Hepatocyte (in vitro differentiated cells): Measurements from ENCODE around the gene NOP14.

ENCODE experiments used
- EZH2 ChIP-seq: fragments of 200-600 bp; sonication (generic); IDR thresholded peaks from 2 replicates; pipeline ENCODE4 v1.6.1; 2016; ENCODE audit warnings: antibody characterized with exemption, mild to moderate bottlenecking, borderline replicate concordance
- EZH2phosphoT487 ChIP-seq: fragments of 200-600 bp; sonication (generic); IDR thresholded peaks from one replicate; pipeline ENCODE4 v1.6.1; 2018; ENCODE audit warnings: antibody characterized with exemption, mild to moderate bottlenecking, low read depth, moderate library complexity; ENCODE audit not compliant: unreplicated experiment, severe bottlenecking
- TF ChIP-seq, protein P1 (sequence below): fragments of 200-600 bp; sonication (generic); IDR thresholded peaks from 2 replicates; pipeline ENCODE4 v1.5.1; 2016; ENCODE audit warnings: antibody characterized with exemption, mild to moderate bottlenecking; ENCODE audit not compliant: poor library complexity

DNA sequence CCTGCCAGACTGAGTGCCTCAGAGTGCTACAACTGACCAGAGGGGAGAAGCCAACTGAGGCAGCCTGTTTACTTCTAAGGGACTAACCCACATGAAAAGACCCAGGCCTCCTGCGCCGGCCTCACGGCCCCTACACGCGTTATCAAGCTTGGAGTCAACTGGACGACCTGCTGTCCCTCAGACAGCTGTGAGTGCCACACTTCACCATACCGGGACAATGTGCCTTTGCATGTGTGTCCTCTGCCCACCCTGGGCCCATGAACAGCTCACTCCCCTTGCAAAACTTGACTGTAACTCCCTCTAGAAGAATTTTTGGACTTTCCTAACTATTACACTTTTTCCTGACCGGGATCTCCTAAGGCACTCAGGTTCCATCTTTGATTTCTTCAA lies 1.8 kb downstream of the NOP14 start:
- TF ChIP-seq, protein P1, sequence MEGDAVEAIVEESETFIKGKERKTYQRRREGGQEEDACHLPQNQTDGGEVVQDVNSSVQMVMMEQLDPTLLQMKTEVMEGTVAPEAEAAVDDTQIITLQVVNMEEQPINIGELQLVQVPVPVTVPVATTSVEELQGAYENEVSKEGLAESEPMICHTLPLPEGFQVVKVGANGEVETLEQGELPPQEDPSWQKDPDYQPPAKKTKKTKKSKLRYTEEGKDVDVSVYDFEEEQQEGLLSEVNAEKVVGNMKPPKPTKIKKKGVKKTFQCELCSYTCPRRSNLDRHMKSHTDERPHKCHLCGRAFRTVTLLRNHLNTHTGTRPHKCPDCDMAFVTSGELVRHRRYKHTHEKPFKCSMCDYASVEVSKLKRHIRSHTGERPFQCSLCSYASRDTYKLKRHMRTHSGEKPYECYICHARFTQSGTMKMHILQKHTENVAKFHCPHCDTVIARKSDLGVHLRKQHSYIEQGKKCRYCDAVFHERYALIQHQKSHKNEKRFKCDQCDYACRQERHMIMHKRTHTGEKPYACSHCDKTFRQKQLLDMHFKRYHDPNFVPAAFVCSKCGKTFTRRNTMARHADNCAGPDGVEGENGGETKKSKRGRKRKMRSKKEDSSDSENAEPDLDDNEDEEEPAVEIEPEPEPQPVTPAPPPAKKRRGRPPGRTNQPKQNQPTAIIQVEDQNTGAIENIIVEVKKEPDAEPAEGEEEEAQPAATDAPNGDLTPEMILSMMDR = no peak
- no peak for TF ChIP-seq EZH2
- TF ChIP-seq EZH2phosphoT487 = no peak
